ENCODE results near the gene CTRB2. TPM values are rescaled to one million over a fixed set of nuclear protein-coding genes. Genes with fewer than 3 reads are reported as not detected.

Gene CTRB2
- total RNA-seq, 1 donor from 2014 or later: not detected

DNA sequence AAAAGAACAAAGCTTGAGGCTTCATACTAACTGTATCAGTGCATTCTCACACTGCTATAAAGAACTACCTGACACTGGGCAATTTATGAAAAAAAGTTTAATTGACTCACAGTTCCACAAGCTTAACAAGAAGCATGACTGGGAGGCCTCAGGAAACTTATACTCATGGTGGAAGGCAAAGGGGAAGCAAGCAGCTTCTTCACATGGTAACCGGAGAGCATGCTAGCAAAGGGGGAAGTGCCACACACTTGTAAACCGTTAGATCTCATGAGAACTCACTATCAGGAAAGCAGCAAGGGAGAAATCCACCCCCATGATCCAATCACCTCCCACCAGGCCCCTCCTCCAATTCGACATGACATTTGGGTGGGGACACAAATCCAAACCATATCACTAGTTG, 25.3 kb downstream of the CTRB2 start:
- Mint-ChIP-seq H3K27me3 (ENCODE audit: insufficient read depth) (peaks cover 8% of the 10 kb centered on the region), H3K4me1 (ENCODE audit: low read depth) (no peaks in the 10 kb centered on the region), H3K36me3 (ENCODE audit: low read depth) (no peaks in the 10 kb centered on the region), H3K27ac (no peak overlapping the region), H3K4me3 (no peak overlapping the region), H3K9me3 (peaks cover 27% of the 10 kb centered on the region)
- intact Hi-C loops (cut with micrococcal nuclease): no loop called here
- DNase-seq (ENCODE audit: low spot score): no peak

DNA sequence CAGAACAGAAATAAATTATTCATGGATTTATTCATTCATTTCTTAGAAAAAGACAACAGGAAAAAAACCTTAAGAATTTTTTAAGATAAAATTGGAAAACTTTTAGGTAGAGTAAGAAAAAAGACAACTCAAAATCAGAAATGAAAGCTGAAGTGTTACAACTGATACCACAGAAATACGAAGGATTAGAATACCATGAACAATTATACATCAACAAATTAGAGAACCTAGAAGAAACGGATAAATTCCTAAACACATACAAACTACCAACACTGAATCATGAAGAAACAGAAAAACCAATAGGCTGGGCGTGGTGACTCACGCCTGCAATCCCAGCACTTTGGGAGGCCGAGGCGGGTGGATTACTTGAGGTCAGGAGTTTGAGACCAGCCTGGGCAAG, 27.8 kb downstream of the CTRB2 start:
- intact Hi-C loops (cut with micrococcal nuclease): no loop called here
- H3K4me1 Mint-ChIP-seq (ENCODE audit: low read depth): no peaks in the 10 kb centered on the region
- no peaks in the 10 kb centered on the region for H3K36me3 Mint-ChIP-seq (ENCODE audit: low read depth)
- no peak for DNase-seq (ENCODE audit: low spot score)
- no peak overlapping the region for H3K27ac Mint-ChIP-seq
- H3K9me3 Mint-ChIP-seq: peaks cover 39% of the 10 kb centered on the region
- peaks cover 8% of the 10 kb centered on the region for H3K27me3 Mint-ChIP-seq (ENCODE audit: insufficient read depth)
- H3K4me3 Mint-ChIP-seq: no peak overlapping the region

DNA sequence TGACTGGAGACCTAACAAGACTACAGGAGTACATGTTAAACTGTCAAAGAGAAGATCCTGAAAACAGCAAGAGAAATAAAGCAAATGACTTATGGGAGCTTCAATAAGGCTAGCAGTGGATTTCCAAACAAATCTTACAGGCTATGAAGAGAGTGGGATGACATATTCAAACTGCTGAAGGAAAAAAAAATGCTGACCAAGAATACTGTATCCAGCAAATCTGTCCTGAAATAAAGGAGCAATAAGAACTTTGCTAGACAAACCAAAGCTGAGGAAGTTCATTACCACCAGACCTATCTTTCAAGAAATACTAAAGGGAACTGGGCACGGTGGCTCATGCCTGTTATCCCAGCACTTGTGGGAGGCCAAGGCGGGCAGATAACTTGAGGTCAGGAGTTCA, 30.0 kb downstream of the CTRB2 start:
- H3K27me3 Mint-ChIP-seq (ENCODE audit: insufficient read depth): peaks cover 5% of the 10 kb centered on the region
- peaks cover 9% of the 10 kb centered on the region for H3K36me3 Mint-ChIP-seq (ENCODE audit: low read depth)
- H3K4me1 Mint-ChIP-seq (ENCODE audit: low read depth): no peaks in the 10 kb centered on the region
- H3K9me3 Mint-ChIP-seq: peaks cover 55% of the 10 kb centered on the region
- intact Hi-C loops (cut with micrococcal nuclease): no loop called here
- no peak overlapping the region for H3K27ac Mint-ChIP-seq
- DNase-seq (ENCODE audit: low spot score): no peak
- H3K4me3 Mint-ChIP-seq: no peak overlapping the region

DNA sequence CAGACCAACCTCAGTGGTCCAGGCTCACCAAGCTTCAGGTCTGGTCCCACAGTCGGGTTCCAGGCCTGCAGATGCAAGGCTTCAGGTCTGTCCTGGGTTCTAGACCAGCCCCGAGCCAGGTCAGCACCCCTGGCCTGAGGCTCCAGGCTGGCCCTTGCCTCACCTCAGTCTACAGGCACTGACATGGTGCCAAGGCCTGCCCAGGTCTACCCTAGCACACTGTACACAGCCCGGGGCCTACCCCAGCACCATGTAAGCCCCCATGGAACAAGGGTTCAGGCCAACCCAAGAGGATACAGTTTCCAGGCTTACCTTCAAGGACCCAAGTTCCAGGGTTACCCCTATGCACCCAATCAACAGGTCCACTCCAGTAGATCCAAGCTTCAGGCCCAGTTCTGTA, 31.9 kb downstream of the CTRB2 start:
- Mint-ChIP-seq H3K4me3 (no peak overlapping the region), H3K27me3 (ENCODE audit: insufficient read depth) (peaks cover 3% of the 10 kb centered on the region), H3K27ac (no peak overlapping the region), H3K4me1 (ENCODE audit: low read depth) (no peaks in the 10 kb centered on the region), H3K36me3 (ENCODE audit: low read depth) (peaks cover 23% of the 10 kb centered on the region), H3K9me3 (peaks cover 70% of the 10 kb centered on the region)
- intact Hi-C loops (cut with micrococcal nuclease): no loop called here
- DNase-seq (ENCODE audit: low spot score): no peak

DNA sequence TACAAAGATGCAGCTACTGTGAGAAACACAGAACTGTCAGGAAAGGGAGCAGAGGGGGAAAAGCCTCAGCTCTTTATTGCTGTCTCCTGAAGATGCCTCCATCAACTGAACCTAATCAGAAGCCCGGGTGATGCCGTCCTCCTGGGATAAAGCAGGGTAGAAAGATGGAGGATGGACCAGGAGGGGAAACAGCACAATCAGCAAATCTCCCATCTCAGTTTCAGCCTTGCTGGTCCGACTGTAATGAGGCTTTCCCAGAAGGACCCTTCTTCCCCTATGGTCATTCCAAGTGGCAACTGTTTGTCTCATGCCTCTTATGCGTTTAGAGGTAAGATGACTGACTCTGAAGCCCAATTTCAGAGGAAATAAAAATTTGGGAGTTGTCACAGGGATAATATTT, 34.4 kb downstream of the CTRB2 start:
- no peaks in the 10 kb centered on the region for H3K4me1 Mint-ChIP-seq (ENCODE audit: low read depth)
- H3K4me3 Mint-ChIP-seq: no peak overlapping the region
- H3K9me3 Mint-ChIP-seq: peaks cover 83% of the 10 kb centered on the region
- DNase-seq (ENCODE audit: low spot score): no peak
- peaks cover 48% of the 10 kb centered on the region for H3K36me3 Mint-ChIP-seq (ENCODE audit: low read depth)
- intact Hi-C loops (cut with micrococcal nuclease): no loop called here
- no peaks in the 10 kb centered on the region for H3K27me3 Mint-ChIP-seq (ENCODE audit: insufficient read depth)
- H3K27ac Mint-ChIP-seq: no peak overlapping the region

DNA sequence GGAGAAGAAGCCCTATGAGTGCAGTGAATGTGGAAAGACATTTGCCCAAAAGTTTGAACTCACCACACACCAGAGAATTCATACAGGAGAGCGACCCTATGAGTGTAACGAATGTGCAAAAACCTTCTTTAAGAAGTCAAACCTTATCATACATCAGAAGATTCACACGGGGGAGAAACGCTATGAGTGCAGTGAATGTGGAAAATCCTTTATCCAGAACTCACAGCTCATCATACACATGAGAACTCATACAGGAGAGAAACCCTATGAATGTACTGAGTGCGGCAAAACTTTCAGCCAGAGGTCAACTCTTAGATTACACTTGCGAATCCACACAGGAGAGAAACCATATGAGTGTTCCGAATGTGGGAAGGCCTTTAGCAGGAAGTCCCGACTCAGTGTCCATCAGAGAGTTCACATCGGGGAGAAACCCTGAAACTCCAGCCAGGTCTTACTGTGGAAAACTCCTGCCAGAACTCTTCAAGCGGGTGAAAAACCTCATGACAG, 37.0 kb downstream of the CTRB2 start:
- Mint-ChIP-seq H3K9me3 (peaks cover 83% of the 10 kb centered on the region), H3K27me3 (ENCODE audit: insufficient read depth) (no peaks in the 10 kb centered on the region), H3K4me3 (no peak overlapping the region), H3K27ac (no peak overlapping the region), H3K36me3 (ENCODE audit: low read depth) (peaks cover 69% of the 10 kb centered on the region), H3K4me1 (ENCODE audit: low read depth) (no peaks in the 10 kb centered on the region)
- DNase-seq (ENCODE audit: low spot score): no peak
- intact Hi-C loops (cut with micrococcal nuclease): no loop called here

DNA sequence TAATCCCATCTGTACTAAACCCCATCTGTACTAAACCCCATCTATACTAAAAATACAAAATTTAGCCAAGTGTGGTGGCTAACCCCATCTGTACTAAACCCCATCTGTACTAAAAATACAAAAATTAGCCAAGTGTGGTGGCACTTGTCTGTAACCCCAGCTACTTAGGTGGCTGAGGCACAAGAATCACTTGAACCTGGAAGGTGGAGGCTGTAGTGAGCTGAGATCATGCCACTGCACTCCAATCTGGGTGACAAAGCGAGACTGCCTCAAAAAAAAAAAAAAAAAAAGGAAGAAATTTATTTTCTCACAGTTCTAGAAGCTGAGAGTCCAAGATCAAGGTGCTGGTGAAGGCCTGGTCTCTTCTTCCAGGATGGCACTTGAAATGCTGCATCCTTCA, 46.6 kb downstream of the CTRB2 start:
- no peaks in the 10 kb centered on the region for H3K4me1 Mint-ChIP-seq (ENCODE audit: low read depth)
- H3K9me3 Mint-ChIP-seq: peaks cover 19% of the 10 kb centered on the region
- H3K36me3 Mint-ChIP-seq (ENCODE audit: low read depth): peaks cover 59% of the 10 kb centered on the region
- H3K4me3 Mint-ChIP-seq: no peak overlapping the region
- intact Hi-C loops (cut with micrococcal nuclease): no loop called here
- no peak for DNase-seq (ENCODE audit: low spot score)
- H3K27me3 Mint-ChIP-seq (ENCODE audit: insufficient read depth): no peaks in the 10 kb centered on the region
- H3K27ac Mint-ChIP-seq: no peak overlapping the region

Other genes starting within 250 kb of the CTRB2 start
- 85.9 and 95.3 TPM in 2 replicates for gene WDR59, start 222.0 kb downstream of the CTRB2 start, total RNA-seq
- gene ZNRF1, start 208.1 kb downstream of the CTRB2 start, total RNA-seq: 51.2 and 52.2 TPM in 2 replicates
- 0.20 and 0.26 TPM in 2 replicates for gene LDHD, start 90.4 kb downstream of the CTRB2 start, total RNA-seq
- 12.3 and 14.6 TPM in 2 replicates for gene ZFP1, start 58.6 kb downstream of the CTRB2 start, total RNA-seq
- gene CTRB1, start 11.8 kb upstream of the CTRB2 start, total RNA-seq: not detected in 2 replicates
- 0.13 and 0.61 TPM in 2 replicates for gene BCAR1, start 44.5 kb upstream of the CTRB2 start, total RNA-seq
- gene CFDP1, start 226.3 kb upstream of the CTRB2 start, total RNA-seq: 35.4 TPM in 2 replicates